ENCODE measurements around the gene LIN28A.

LIN28A gene

GRCh38 chr1:26404641-26405040 lies 6.0 kb upstream of the LIN28A start:
- TF ChIP-seq, protein P1, sequence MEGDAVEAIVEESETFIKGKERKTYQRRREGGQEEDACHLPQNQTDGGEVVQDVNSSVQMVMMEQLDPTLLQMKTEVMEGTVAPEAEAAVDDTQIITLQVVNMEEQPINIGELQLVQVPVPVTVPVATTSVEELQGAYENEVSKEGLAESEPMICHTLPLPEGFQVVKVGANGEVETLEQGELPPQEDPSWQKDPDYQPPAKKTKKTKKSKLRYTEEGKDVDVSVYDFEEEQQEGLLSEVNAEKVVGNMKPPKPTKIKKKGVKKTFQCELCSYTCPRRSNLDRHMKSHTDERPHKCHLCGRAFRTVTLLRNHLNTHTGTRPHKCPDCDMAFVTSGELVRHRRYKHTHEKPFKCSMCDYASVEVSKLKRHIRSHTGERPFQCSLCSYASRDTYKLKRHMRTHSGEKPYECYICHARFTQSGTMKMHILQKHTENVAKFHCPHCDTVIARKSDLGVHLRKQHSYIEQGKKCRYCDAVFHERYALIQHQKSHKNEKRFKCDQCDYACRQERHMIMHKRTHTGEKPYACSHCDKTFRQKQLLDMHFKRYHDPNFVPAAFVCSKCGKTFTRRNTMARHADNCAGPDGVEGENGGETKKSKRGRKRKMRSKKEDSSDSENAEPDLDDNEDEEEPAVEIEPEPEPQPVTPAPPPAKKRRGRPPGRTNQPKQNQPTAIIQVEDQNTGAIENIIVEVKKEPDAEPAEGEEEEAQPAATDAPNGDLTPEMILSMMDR (conservative IDR thresholded peaks at IDR 0.05; ENCODE audit: low read depth, low read length) = no peak
- no peak for DNase-seq (ENCODE audit: low read depth)
- H3K4me3 ChIP-seq (ENCODE audit: low read depth, low read length) = no peak overlapping the region

GRCh38 chr1:26405281-26405915 lies 5.2 kb upstream of the LIN28A start:
- TF ChIP-seq, protein P1 (conservative IDR thresholded peaks at IDR 0.05; ENCODE audit: low read depth, low read length) = no peak
- no peak overlapping the region for H3K4me3 ChIP-seq (ENCODE audit: low read depth, low read length)
- peak; percentile 62 for DNase-seq (ENCODE audit: low read depth)

DNA sequence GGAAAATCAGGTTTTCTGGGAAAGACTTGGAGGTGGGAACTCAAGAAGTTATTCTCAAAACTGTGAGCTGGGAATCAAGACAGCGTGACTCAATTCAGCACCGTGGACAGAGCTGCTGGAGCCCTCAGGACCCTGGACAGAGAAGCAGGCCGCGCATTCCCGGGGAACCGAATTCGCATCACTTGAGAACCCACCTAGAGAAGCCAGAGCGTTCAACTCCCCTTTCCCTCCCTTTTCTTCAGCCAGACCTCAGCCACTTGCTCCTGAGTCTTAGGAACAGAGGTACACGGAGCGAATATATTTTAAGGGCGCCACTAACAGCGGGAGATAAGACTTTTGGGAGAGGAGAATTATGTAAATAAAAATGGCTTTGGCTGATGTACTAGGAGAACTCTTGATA lies 2.0 kb upstream of the LIN28A start:
- TF ChIP-seq, protein P1 (conservative IDR thresholded peaks at IDR 0.05; ENCODE audit: low read depth, low read length) = no peak
- DNase-seq (ENCODE audit: low read depth) = peak; percentile 85
- no peak overlapping the region for H3K4me3 ChIP-seq (ENCODE audit: low read depth, low read length)

DNA sequence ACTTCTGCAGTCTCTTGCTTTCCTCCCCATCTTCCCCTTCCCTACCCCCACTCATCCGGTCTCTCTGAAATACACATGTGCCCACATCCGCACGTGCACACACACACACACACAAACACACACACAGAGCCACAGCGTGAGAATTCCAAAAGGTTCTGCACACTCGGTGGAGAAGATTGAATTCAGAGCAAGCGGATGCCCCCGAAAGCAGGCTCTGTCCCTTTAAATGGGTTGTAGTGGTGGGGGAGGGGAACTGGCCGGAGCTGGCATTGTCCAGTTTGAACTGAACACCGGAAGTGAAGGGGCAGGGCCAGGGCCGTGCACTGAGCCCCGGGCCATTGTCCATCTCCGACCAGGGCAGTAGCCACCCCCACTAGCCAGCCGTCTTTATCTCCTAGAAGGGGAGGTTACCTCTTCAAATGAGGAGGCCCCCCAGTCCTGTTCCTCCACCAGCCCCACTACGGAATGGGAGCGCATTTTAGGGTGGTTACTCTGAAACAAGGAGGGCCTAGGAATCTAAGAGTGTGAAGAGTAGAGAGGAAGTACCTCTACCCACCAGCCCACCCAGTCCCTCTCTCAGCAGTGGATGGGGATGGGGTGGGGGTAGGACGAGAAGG lies 1.3 kb upstream of the LIN28A start:
- no peak overlapping the region for H3K4me3 ChIP-seq (ENCODE audit: low read depth, low read length)
- no peak for DNase-seq (ENCODE audit: low read depth)
- TF ChIP-seq, protein P1 (conservative IDR thresholded peaks at IDR 0.05; ENCODE audit: low read depth, low read length) = no peak

- DNase-seq (ENCODE audit: low read depth) = no peak
- no peak overlapping the region for H3K4me3 ChIP-seq (ENCODE audit: low read depth, low read length)
- TF ChIP-seq, protein P1 (conservative IDR thresholded peaks at IDR 0.05; ENCODE audit: low read depth, low read length) = no peak
Measured at GRCh38 chr1:26411624-26412074, 1.0 kb downstream of the LIN28A start.

DNA sequence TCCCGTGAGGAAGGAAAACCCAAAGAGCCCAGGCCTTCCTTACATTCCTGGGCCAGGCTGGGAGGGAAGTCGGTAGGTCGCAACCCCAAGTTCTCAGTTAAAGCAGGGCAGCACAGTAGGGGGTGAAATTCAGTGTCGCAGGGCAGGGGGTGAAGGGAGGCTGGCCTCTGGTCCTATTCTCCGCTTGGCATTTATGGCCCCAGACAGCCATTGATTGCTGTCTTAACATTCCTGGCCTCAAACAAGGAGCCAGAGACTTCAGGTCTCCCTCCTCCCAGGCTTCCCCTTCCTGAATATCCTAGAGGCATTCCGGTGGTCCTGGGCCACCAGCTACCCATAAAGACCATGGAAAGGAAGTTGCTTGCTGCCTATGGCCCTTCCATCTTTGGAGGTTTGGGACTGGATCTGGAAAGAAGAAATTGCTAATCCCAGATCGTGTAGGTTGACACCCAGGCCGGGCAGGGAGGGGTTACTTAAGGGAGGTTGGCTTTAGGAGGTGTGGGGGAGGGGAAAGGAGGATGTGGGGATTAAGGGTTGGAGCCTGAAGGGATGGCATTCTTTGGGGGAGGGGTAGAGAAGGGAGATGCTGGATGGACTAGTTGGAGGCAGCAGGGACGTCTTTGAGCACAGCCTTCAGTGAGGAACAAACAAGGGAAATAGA lies 1.7 kb downstream of the LIN28A start:
- DNase-seq (ENCODE audit: low read depth) = no peak
- no peak overlapping the region for H3K4me3 ChIP-seq (ENCODE audit: low read depth, low read length)
- TF ChIP-seq, protein P1 (conservative IDR thresholded peaks at IDR 0.05; ENCODE audit: low read depth, low read length) = no peak
